Measurements from ENCODE around the gene AQP6.

DNA sequence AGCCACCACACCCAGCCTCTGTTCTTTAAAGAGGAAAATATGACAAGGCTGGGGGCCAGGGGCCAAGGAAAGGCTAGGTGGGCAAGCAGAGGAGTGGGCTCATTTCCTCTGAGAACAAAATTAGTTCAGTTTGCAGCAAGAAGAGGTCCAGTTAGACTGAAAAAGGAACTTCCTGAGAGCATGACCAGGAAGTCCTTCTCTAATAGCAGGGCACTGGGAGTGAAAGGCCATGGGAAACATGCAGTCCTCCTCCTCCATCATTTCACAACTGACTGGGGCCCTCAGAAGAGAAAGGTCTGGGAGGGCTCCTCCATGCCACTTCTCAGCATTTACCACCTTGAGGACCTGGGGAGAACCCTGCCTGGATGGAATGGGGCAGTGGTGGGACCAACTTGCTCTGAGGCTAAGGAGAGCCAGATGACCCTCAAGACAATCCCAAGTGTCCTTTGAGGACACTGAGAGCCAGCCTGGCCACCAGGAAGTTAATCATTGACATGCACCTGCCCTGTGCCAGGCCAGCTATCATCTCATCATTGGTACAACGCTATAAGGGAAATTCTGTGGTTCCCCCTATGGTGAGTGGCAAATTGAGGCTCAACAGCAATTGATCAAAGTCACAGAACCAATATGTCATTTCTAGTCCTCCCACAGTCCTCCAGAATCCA, 20.2 kb upstream of the AQP6 start:
- TF ChIP-seq, protein P1, sequence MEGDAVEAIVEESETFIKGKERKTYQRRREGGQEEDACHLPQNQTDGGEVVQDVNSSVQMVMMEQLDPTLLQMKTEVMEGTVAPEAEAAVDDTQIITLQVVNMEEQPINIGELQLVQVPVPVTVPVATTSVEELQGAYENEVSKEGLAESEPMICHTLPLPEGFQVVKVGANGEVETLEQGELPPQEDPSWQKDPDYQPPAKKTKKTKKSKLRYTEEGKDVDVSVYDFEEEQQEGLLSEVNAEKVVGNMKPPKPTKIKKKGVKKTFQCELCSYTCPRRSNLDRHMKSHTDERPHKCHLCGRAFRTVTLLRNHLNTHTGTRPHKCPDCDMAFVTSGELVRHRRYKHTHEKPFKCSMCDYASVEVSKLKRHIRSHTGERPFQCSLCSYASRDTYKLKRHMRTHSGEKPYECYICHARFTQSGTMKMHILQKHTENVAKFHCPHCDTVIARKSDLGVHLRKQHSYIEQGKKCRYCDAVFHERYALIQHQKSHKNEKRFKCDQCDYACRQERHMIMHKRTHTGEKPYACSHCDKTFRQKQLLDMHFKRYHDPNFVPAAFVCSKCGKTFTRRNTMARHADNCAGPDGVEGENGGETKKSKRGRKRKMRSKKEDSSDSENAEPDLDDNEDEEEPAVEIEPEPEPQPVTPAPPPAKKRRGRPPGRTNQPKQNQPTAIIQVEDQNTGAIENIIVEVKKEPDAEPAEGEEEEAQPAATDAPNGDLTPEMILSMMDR (IDR thresholded peaks at IDR 0.05; ENCODE audit: extremely low read depth in 1 of 2, insufficient read depth in 1 of 2, low read depth in 1 of 2, low read length in 2 of 2), result no peak
- no peak for TF ChIP-seq POLR2A (IDR thresholded peaks at IDR 0.05; ENCODE audit: low read depth, low read length)
- TF ChIP-seq EZH2 (IDR thresholded peaks at IDR 0.05; ENCODE audit: borderline replicate concordance, low read depth, low read length, severe bottlenecking), result no peak
- no peak for TF ChIP-seq POLR2AphosphoS5 (IDR thresholded peaks at IDR 0.05; ENCODE audit: insufficient read depth, low read depth, low read length)
- no peak for TF ChIP-seq MYC (IDR thresholded peaks at IDR 0.05; ENCODE audit: low read depth, low read length)
- TF ChIP-seq, protein P2, sequence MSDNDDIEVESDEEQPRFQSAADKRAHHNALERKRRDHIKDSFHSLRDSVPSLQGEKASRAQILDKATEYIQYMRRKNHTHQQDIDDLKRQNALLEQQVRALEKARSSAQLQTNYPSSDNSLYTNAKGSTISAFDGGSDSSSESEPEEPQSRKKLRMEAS (IDR thresholded peaks at IDR 0.05; ENCODE audit: insufficient read depth, insufficient read length), result no peak
- no peak for TF ChIP-seq FOS (IDR thresholded peaks at IDR 0.05; ENCODE audit: borderline replicate concordance, insufficient read depth, low read length)

All from endothelial cell of umbilical vein (primary cell).